ENCODE data around the gene GSTA4. TPM values are rescaled to one million over a fixed set of nuclear protein-coding genes. Genes with fewer than 3 reads are reported as not detected.

GSTA4 gene
- polyA plus RNA-seq, 1 donor from 2014 or later: 764 TPM

- no peaks in the 10 kb centered on the region for H3K79me2 ChIP-seq (replicated peaks; ENCODE audit: insufficient read depth, low read length)
- TF ChIP-seq TAF1 (IDR thresholded peaks at IDR 0.05; ENCODE audit: low read depth): no peak
- no peak for TF ChIP-seq SMC3 (conservative IDR thresholded peaks at IDR 0.05; ENCODE audit: poor library complexity)
- no peak for TF ChIP-seq EP300 (conservative IDR thresholded peaks at IDR 0.05; ENCODE audit: poor library complexity, severe bottlenecking)
- TF ChIP-seq EZH2 (IDR thresholded peaks at IDR 0.05; ENCODE audit: borderline replicate concordance, insufficient read depth, low read length, poor library complexity, severe bottlenecking): no peak
- TF ChIP-seq, protein P1, sequence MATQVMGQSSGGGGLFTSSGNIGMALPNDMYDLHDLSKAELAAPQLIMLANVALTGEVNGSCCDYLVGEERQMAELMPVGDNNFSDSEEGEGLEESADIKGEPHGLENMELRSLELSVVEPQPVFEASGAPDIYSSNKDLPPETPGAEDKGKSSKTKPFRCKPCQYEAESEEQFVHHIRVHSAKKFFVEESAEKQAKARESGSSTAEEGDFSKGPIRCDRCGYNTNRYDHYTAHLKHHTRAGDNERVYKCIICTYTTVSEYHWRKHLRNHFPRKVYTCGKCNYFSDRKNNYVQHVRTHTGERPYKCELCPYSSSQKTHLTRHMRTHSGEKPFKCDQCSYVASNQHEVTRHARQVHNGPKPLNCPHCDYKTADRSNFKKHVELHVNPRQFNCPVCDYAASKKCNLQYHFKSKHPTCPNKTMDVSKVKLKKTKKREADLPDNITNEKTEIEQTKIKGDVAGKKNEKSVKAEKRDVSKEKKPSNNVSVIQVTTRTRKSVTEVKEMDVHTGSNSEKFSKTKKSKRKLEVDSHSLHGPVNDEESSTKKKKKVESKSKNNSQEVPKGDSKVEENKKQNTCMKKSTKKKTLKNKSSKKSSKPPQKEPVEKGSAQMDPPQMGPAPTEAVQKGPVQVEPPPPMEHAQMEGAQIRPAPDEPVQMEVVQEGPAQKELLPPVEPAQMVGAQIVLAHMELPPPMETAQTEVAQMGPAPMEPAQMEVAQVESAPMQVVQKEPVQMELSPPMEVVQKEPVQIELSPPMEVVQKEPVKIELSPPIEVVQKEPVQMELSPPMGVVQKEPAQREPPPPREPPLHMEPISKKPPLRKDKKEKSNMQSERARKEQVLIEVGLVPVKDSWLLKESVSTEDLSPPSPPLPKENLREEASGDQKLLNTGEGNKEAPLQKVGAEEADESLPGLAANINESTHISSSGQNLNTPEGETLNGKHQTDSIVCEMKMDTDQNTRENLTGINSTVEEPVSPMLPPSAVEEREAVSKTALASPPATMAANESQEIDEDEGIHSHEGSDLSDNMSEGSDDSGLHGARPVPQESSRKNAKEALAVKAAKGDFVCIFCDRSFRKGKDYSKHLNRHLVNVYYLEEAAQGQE (IDR thresholded peaks at IDR 0.05; ENCODE audit: borderline replicate concordance): no peak
- no peak for TF ChIP-seq POLR2AphosphoS5 (IDR thresholded peaks at IDR 0.05)
- TF ChIP-seq MXI1 (conservative IDR thresholded peaks at IDR 0.05; ENCODE audit: poor library complexity, severe bottlenecking): no peak
- no peak for TF ChIP-seq RAD21 (conservative IDR thresholded peaks at IDR 0.05)
- TF ChIP-seq CTCF (IDR thresholded peaks at IDR 0.05; ENCODE audit: poor library complexity, severe bottlenecking): no peak
- H3K9me2 ChIP-seq (ENCODE audit: insufficient read depth, low read length): no peaks in the 10 kb centered on the region
- H4K20me1 ChIP-seq (ENCODE audit: insufficient read depth): no peaks in the 10 kb centered on the region
- H3K9ac ChIP-seq (ENCODE audit: low read length): no peak overlapping the region
- no peak overlapping the region for H2AFZ ChIP-seq (ENCODE audit: low read depth, low read length)
- no peak overlapping the region for H3K27ac ChIP-seq (ENCODE audit: low read length)
- H3K4me2 ChIP-seq (ENCODE audit: low read length): no peak overlapping the region
- no peaks in the 10 kb centered on the region for H3K36me3 ChIP-seq (ENCODE audit: insufficient read depth, low read length)
- H3F3A ChIP-seq (ENCODE audit: insufficient read depth, low read length, poor library complexity, severe bottlenecking): no peaks in the 10 kb centered on the region
- no peak overlapping the region for H3K4me3 ChIP-seq (ENCODE audit: low read length)
- H3K9me3 ChIP-seq (ENCODE audit: low read length): no peaks in the 10 kb centered on the region
- H3K27me3 ChIP-seq (ENCODE audit: insufficient read depth, low read depth, low read length): no peaks in the 10 kb centered on the region
These were observed 25.7 kb downstream of the GSTA4 start for GRCh38 chr6:52969359-52969758.

DNA sequence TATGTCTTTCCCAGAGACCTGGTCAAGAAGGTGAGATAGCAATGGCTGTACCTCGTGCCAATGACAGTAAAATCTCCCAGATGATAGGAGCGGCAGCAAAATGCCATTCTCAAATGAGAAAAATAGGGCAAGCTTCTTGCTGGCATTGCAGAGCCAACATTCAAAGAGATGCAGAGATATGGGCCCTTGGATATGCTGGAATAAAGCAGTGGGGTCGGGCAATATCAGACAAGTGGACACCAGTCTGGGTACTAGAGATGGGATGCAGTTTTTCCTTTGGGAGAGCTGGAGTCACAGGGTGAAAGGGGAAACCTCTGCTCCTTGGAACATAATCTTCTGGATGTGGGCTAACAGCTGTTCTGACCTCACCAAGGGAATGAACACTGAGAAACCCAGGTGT is 29.0 kb downstream of the GSTA4 start:
- no peak overlapping the region for H3K4me2 ChIP-seq (ENCODE audit: low read length)

More for the DNA sequence above, 29.0 kb downstream of the GSTA4 start:
- H3K79me2 ChIP-seq (replicated peaks; ENCODE audit: insufficient read depth, low read length): no peaks in the 10 kb centered on the region
- H3K9me3 ChIP-seq (ENCODE audit: low read length): no peaks in the 10 kb centered on the region
- no peaks in the 10 kb centered on the region for H3F3A ChIP-seq (ENCODE audit: insufficient read depth, low read length, poor library complexity, severe bottlenecking)
- H3K36me3 ChIP-seq (ENCODE audit: insufficient read depth, low read length): no peaks in the 10 kb centered on the region
- no peaks in the 10 kb centered on the region for H4K20me1 ChIP-seq (ENCODE audit: insufficient read depth)
- TF ChIP-seq MXI1 (conservative IDR thresholded peaks at IDR 0.05; ENCODE audit: poor library complexity, severe bottlenecking) (no peak), SMC3 (conservative IDR thresholded peaks at IDR 0.05; ENCODE audit: poor library complexity) (no peak), RAD21 (conservative IDR thresholded peaks at IDR 0.05) (no peak), EP300 (conservative IDR thresholded peaks at IDR 0.05; ENCODE audit: poor library complexity, severe bottlenecking) (no peak), POLR2AphosphoS5 (IDR thresholded peaks at IDR 0.05) (no peak), CTCF (IDR thresholded peaks at IDR 0.05; ENCODE audit: poor library complexity, severe bottlenecking) (no peak), TAF1 (IDR thresholded peaks at IDR 0.05; ENCODE audit: low read depth) (no peak), EZH2 (IDR thresholded peaks at IDR 0.05; ENCODE audit: borderline replicate concordance, insufficient read depth, low read length, poor library complexity, severe bottlenecking) (no peak)
- TF ChIP-seq, protein P1 (IDR thresholded peaks at IDR 0.05; ENCODE audit: borderline replicate concordance): no peak
- H2AFZ ChIP-seq (ENCODE audit: low read depth, low read length): no peak overlapping the region
- H3K4me3 ChIP-seq (ENCODE audit: low read length): no peak overlapping the region
- no peaks in the 10 kb centered on the region for H3K27me3 ChIP-seq (ENCODE audit: insufficient read depth, low read depth, low read length)
- no peak overlapping the region for H3K9ac ChIP-seq (ENCODE audit: low read length)
- no peaks in the 10 kb centered on the region for H3K9me2 ChIP-seq (ENCODE audit: insufficient read depth, low read length)
- no peak overlapping the region for H3K27ac ChIP-seq (ENCODE audit: low read length)

Data from neural cell (in vitro differentiated cells).